Stimulated activated CD8-positive, alpha-beta memory T cell treated with anti-CD3 and anti-CD28 coated beads, Interleukin-4, amount 100 ng/mL, for 4 hours (primary cell): ENCODE results near the gene PRIM2.
"Not testable (repeated sequence)": the region's sequence is repeated elsewhere in the genome, so short reads cannot be mapped to it uniquely, and the experiment has no call there.

Source experiments
- DNase-seq, 2 donors: peaks; one replicate each; pipeline ENCODE4 v3.0.0-alpha.2; 2020; ENCODE audit warnings: low read depth in 2 of 2, low spot score in 1 of 2

PRIM2 gene

GRCh38 chr6:57308755-57309154 lies 8.7 kb upstream of the PRIM2 start:
- DNase-seq: not testable (repeated sequence)

- not testable (repeated sequence) for DNase-seq
These were observed 7.2 kb upstream of the PRIM2 start for GRCh38 chr6:57310095-57310816.

- DNase-seq: no peak
These were observed 6.6 kb upstream of the PRIM2 start for GRCh38 chr6:57310817-57311157.

- DNase-seq: not testable (repeated sequence)
These were observed 6.0 kb upstream of the PRIM2 start for GRCh38 chr6:57311300-57312003.

GRCh38 chr6:57312004-57312345 lies 5.5 kb upstream of the PRIM2 start:
- no peak for DNase-seq

GRCh38 chr6:57313009-57313408 lies 4.4 kb upstream of the PRIM2 start:
- no peak for DNase-seq

- no peak for DNase-seq
These were observed 3.5 kb upstream of the PRIM2 start for GRCh38 chr6:57313711-57314471.

GRCh38 chr6:57315111-57315510 lies 2.3 kb upstream of the PRIM2 start:
- DNase-seq: no peak

- no peak for DNase-seq
These were observed 1.6 kb upstream of the PRIM2 start for GRCh38 chr6:57315851-57316250.

GRCh38 chr6:57316581-57317059 lies 810 bp upstream of the PRIM2 start:
- DNase-seq: peak; percentile 55 to 63

- DNase-seq: no peak
These were observed 7.1 kb downstream of the PRIM2 start for GRCh38 chr6:57324538-57324937.

GRCh38 chr6:57327311-57327710 lies 9.9 kb downstream of the PRIM2 start:
- no peak for DNase-seq

- no peak for DNase-seq
These were observed 10.6 kb downstream of the PRIM2 start for GRCh38 chr6:57328074-57328473.

- DNase-seq: no peak
These were observed 12.5 kb downstream of the PRIM2 start for GRCh38 chr6:57329933-57330332.

GRCh38 chr6:57342148-57342669 lies 24.8 kb downstream of the PRIM2 start:
- no peak for DNase-seq

- DNase-seq: not testable (repeated sequence)
These were observed 25.9 kb downstream of the PRIM2 start for GRCh38 chr6:57343342-57343741.

- DNase-seq: not testable (repeated sequence)
These were observed 29.3 kb downstream of the PRIM2 start for GRCh38 chr6:57346715-57347114.

- DNase-seq: not testable (repeated sequence)
These were observed 30.2 kb downstream of the PRIM2 start for GRCh38 chr6:57347597-57347996.

- not testable (repeated sequence) for DNase-seq
These were observed 33.0 kb downstream of the PRIM2 start for GRCh38 chr6:57350443-57350842.

- DNase-seq: not testable (repeated sequence)
These were observed 35.2 kb downstream of the PRIM2 start for GRCh38 chr6:57352596-57352995.

GRCh38 chr6:57358319-57358718 lies 40.9 kb downstream of the PRIM2 start:
- not testable (repeated sequence) for DNase-seq

- DNase-seq: not testable (repeated sequence)
These were observed 42.3 kb downstream of the PRIM2 start for GRCh38 chr6:57359766-57360165.
